Activated CD4-positive, alpha-beta T cell treated with anti-CD3 and anti-CD28 coated beads for 48 hours (primary cell): Measurements from ENCODE around the gene COPS9.

Experiments used
- DNase-seq: peaks from one replicate; pipeline ENCODE4 v3.0.0-alpha.2; 2020

Gene COPS9

GRCh38 chr2:240165661-240166060 is 29.6 kb upstream of the COPS9 start:
- no peak for DNase-seq

GRCh38 chr2:240165034-240165433 is 28.9 kb upstream of the COPS9 start:
- DNase-seq, result no peak

- no peak for DNase-seq
Measured at GRCh38 chr2:240164586-240164985, 28.5 kb upstream of the COPS9 start.

GRCh38 chr2:240163844-240164574 is 27.9 kb upstream of the COPS9 start:
- no peak for DNase-seq

- DNase-seq, result no peak
Measured at GRCh38 chr2:240162939-240163714, 27.0 kb upstream of the COPS9 start.

- DNase-seq, result no peak
Measured at GRCh38 chr2:240162531-240162930, 26.4 kb upstream of the COPS9 start.

- no peak for DNase-seq
Measured at GRCh38 chr2:240162032-240162431, 25.9 kb upstream of the COPS9 start.

GRCh38 chr2:240161087-240161750 is 25.1 kb upstream of the COPS9 start:
- no peak for DNase-seq

- no peak for DNase-seq
Measured at GRCh38 chr2:240160291-240161086, 24.4 kb upstream of the COPS9 start.

GRCh38 chr2:240159251-240159839 is 23.2 kb upstream of the COPS9 start:
- DNase-seq, result no peak

- no peak for DNase-seq
Measured at GRCh38 chr2:240157147-240157470, 21.0 kb upstream of the COPS9 start.

- no peak for DNase-seq
Measured at GRCh38 chr2:240156435-240157146, 20.5 kb upstream of the COPS9 start.

GRCh38 chr2:240155745-240156390 is 19.8 kb upstream of the COPS9 start:
- DNase-seq, result no peak

GRCh38 chr2:240155048-240155744 is 19.1 kb upstream of the COPS9 start:
- DNase-seq, result no peak

GRCh38 chr2:240154606-240155005 is 18.5 kb upstream of the COPS9 start:
- DNase-seq, result no peak

GRCh38 chr2:240153418-240153817 is 17.3 kb upstream of the COPS9 start:
- no peak for DNase-seq

- no peak for DNase-seq
Measured at GRCh38 chr2:240151477-240152031, 15.4 kb upstream of the COPS9 start.

- DNase-seq, result peak; percentile 59
Measured at GRCh38 chr2:240149943-240150784, 14.1 kb upstream of the COPS9 start.

- DNase-seq, result no peak
Measured at GRCh38 chr2:240147911-240148587, 11.9 kb upstream of the COPS9 start.
